ENCODE data around the gene WDR86.

Gene WDR86

DNA sequence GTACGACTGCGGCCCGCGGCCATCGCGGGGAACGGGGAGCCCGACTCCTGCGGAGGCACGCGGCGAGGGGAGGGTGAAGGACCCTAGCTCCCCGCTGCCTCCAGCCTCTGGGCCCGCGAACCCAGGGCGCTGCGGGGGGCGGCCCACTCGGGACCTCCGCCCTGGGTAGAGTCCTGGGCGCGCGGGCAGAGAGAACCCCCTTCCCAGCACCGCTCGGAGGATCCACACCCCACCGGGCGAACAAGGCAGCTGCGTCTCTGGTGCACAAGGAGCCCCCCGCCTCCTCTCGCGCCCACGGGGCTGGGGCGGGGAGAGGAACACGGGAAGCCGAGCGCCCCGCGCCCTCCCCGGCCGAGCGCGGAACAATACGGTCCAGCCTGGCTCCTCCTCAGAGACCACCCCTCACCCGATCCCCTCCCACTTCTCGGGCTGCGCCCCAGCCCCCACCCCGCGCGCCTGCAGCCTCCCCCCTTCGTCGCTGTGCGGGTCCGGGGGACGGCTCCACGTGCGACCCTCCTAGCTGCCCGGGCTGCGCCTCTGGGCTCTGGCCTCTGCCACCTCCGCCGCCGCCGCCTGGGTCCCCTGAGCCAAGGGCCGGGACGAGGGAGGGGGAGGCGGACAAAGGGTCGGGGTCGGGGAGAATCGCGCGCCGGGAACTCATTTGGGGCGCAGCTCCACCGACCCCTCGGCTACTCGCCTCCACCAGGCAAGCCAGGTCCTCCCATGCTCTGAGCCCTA, at the start of gene WDR86:
TSS of gene WDR86 (minus strand) at position 372 of the 738 bp plus-strand sequence. CDS start 449 bp downstream, outside the sequence.
- Mint-ChIP-seq H3K27me3 (ENCODE audit: low read depth) (peaks cover 61% of the 10 kb centered on the region), H3K36me3 (ENCODE audit: low read depth) (no peaks in the 10 kb centered on the region), H3K4me1 (ENCODE audit: low read depth) (peaks cover 9% of the 10 kb centered on the region), H3K27ac (no peak within 1 kb of the TSS), H3K9me3 (no peaks in the 10 kb centered on the region), H3K4me3 (peak within 1 kb of the TSS; percentile 48)
- DNase-seq (ENCODE audit: low spot score) = no peak

GRCh38 chr7:151457534-151457933, 47.7 kb upstream of the WDR86 start:
- no peak overlapping the region for H3K27ac Mint-ChIP-seq
- H3K27me3 Mint-ChIP-seq (ENCODE audit: low read depth) = peaks cover 11% of the 10 kb centered on the region
- H3K4me1 Mint-ChIP-seq (ENCODE audit: low read depth) = peaks cover 6% of the 10 kb centered on the region
- H3K4me3 Mint-ChIP-seq = no peak overlapping the region
- DNase-seq (ENCODE audit: low spot score) = no peak
- H3K36me3 Mint-ChIP-seq (ENCODE audit: low read depth) = peaks cover 3% of the 10 kb centered on the region
- H3K9me3 Mint-ChIP-seq = peaks cover 14% of the 10 kb centered on the region

GRCh38 chr7:151456782-151457181, 46.9 kb upstream of the WDR86 start:
- Mint-ChIP-seq H3K27me3 (ENCODE audit: low read depth) (peaks cover 11% of the 10 kb centered on the region), H3K27ac (no peak overlapping the region), H3K9me3 (peaks cover 6% of the 10 kb centered on the region), H3K36me3 (ENCODE audit: low read depth) (peaks cover 2% of the 10 kb centered on the region), H3K4me1 (ENCODE audit: low read depth) (peaks cover 6% of the 10 kb centered on the region), H3K4me3 (no peak overlapping the region)
- no peak for DNase-seq (ENCODE audit: low spot score)

GRCh38 chr7:151456276-151456675, 46.4 kb upstream of the WDR86 start:
- Mint-ChIP-seq H3K9me3 (peaks cover 3% of the 10 kb centered on the region), H3K27me3 (ENCODE audit: low read depth) (peaks cover 10% of the 10 kb centered on the region)

DNA sequence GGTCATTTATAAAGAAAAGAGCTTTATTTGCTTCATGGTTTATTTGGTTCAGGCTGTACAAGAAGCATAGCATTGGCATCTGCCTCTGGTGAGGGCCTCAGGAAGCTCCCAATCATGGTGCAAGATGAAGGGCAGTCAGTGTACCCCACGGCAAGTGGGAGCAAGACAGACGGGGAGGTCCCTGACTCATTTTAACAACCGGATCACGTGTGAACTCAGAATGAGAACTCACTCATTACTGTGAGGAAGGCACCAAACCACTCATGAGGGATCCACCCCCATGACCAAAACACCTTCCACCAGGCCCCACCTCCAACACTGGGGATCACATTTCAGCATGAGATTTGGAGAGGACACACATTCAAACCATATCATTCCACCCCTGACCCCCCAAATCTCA, 45.9 kb upstream of the WDR86 start:
- no peak overlapping the region for H3K27ac Mint-ChIP-seq
- peaks cover 9% of the 10 kb centered on the region for H3K27me3 Mint-ChIP-seq (ENCODE audit: low read depth)
- no peak for DNase-seq (ENCODE audit: low spot score)
- no peaks in the 10 kb centered on the region for H3K36me3 Mint-ChIP-seq (ENCODE audit: low read depth)
- H3K4me1 Mint-ChIP-seq (ENCODE audit: low read depth) = peaks cover 6% of the 10 kb centered on the region
- no peaks in the 10 kb centered on the region for H3K9me3 Mint-ChIP-seq
- H3K4me3 Mint-ChIP-seq = no peak overlapping the region

More at GRCh38 chr7:151456276-151456675, 46.4 kb upstream of the WDR86 start:
- H3K36me3 Mint-ChIP-seq (ENCODE audit: low read depth) = peaks cover 2% of the 10 kb centered on the region
- H3K4me1 Mint-ChIP-seq (ENCODE audit: low read depth) = peaks cover 6% of the 10 kb centered on the region
- H3K27ac Mint-ChIP-seq = no peak overlapping the region
- no peak overlapping the region for H3K4me3 Mint-ChIP-seq
- DNase-seq (ENCODE audit: low spot score) = no peak

- no peak for DNase-seq (ENCODE audit: low spot score)
- peaks cover 4% of the 10 kb centered on the region for H3K27me3 Mint-ChIP-seq (ENCODE audit: low read depth)
Observed at GRCh38 chr7:151454932-151455530, 45.2 kb upstream of the WDR86 start.

GRCh38 chr7:151454305-151454704, 44.5 kb upstream of the WDR86 start:
- Mint-ChIP-seq H3K27me3 (ENCODE audit: low read depth) (peaks cover 8% of the 10 kb centered on the region), H3K9me3 (no peaks in the 10 kb centered on the region), H3K36me3 (ENCODE audit: low read depth) (no peaks in the 10 kb centered on the region), H3K4me1 (ENCODE audit: low read depth) (peaks cover 11% of the 10 kb centered on the region), H3K27ac (no peak overlapping the region), H3K4me3 (no peak overlapping the region)
- DNase-seq (ENCODE audit: low spot score) = no peak

More at GRCh38 chr7:151454932-151455530, 45.2 kb upstream of the WDR86 start:
- H3K36me3 Mint-ChIP-seq (ENCODE audit: low read depth) = no peaks in the 10 kb centered on the region
- H3K9me3 Mint-ChIP-seq = no peaks in the 10 kb centered on the region
- no peak overlapping the region for H3K4me3 Mint-ChIP-seq
- H3K4me1 Mint-ChIP-seq (ENCODE audit: low read depth) = peaks cover 6% of the 10 kb centered on the region
- H3K27ac Mint-ChIP-seq = no peak overlapping the region

- H3K9me3 Mint-ChIP-seq = no peaks in the 10 kb centered on the region
- H3K27me3 Mint-ChIP-seq (ENCODE audit: low read depth) = peaks cover 8% of the 10 kb centered on the region
- H3K27ac Mint-ChIP-seq = no peak overlapping the region
- no peak overlapping the region for H3K4me3 Mint-ChIP-seq
- H3K4me1 Mint-ChIP-seq (ENCODE audit: low read depth) = peaks cover 11% of the 10 kb centered on the region
- DNase-seq (ENCODE audit: low spot score) = no peak
- H3K36me3 Mint-ChIP-seq (ENCODE audit: low read depth) = no peaks in the 10 kb centered on the region
Observed at GRCh38 chr7:151453326-151453791, 43.5 kb upstream of the WDR86 start.

GRCh38 chr7:151452680-151453325, 43.0 kb upstream of the WDR86 start:
- DNase-seq (ENCODE audit: low spot score) = no peak
- H3K9me3 Mint-ChIP-seq = no peaks in the 10 kb centered on the region
- H3K4me3 Mint-ChIP-seq = no peak overlapping the region
- no peaks in the 10 kb centered on the region for H3K36me3 Mint-ChIP-seq (ENCODE audit: low read depth)
- H3K4me1 Mint-ChIP-seq (ENCODE audit: low read depth) = peaks cover 11% of the 10 kb centered on the region
- peaks cover 7% of the 10 kb centered on the region for H3K27me3 Mint-ChIP-seq (ENCODE audit: low read depth)
- H3K27ac Mint-ChIP-seq = no peak overlapping the region

DNA sequence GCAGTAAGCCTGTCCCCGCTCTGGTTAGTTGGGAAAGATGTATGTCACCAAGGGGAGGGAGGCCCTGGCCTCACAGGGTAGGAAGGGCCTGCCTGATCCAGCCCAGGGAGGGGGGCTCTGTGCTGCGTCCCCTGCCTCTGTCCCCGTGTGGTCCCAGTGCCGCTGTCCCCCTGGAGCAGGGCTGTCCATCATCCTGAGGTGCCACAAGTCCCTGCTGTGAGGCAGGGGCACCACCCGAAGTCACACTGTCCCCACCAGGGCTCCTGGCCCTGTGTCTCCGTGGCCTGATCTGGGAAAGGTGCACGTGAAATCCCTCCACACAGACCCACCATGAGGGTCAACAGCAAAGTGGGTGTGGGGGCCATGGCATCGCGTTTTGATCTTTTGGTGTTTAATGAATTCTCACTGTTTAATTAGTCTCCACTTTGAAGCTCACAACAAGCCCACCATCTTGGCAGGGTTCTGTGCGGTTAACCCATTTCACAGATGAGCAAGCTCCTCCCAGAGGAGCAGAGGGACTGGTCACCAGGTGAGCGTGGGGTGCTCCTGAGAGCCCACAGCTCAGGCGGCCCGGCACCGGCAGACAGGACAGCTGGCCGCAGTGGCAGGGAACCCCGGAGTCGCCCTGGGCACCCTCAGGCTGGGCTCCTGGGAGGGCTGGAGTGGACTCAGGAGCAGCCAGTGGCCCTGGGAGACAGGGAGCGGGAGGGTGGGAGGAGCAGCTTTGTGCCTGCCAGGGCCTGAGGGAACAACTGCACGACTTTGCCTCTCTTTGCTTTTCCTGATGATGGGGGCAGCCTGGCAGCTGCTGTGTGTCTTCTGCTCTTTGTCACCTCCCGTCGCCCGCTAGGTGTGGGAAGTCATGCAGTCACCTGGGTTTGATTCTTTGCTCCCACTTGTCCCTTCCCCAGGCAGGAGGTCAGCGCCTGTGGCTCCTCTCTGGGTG, 42.1 kb upstream of the WDR86 start:
- H3K36me3 Mint-ChIP-seq (ENCODE audit: low read depth) = no peaks in the 10 kb centered on the region
- no peaks in the 10 kb centered on the region for H3K9me3 Mint-ChIP-seq
- peaks cover 6% of the 10 kb centered on the region for H3K27me3 Mint-ChIP-seq (ENCODE audit: low read depth)
- DNase-seq (ENCODE audit: low spot score) = no peak
- peaks cover 9% of the 10 kb centered on the region for H3K4me1 Mint-ChIP-seq (ENCODE audit: low read depth)
- no peak overlapping the region for H3K4me3 Mint-ChIP-seq
- H3K27ac Mint-ChIP-seq = no peak overlapping the region

GRCh38 chr7:151451156-151451555, 41.3 kb upstream of the WDR86 start:
- H3K27ac Mint-ChIP-seq = no peak overlapping the region

GRCh38 chr7:151449990-151450389, 40.2 kb upstream of the WDR86 start:
- no peak for DNase-seq (ENCODE audit: low spot score)
- no peak overlapping the region for H3K27ac Mint-ChIP-seq
- H3K9me3 Mint-ChIP-seq = no peaks in the 10 kb centered on the region
- peaks cover 6% of the 10 kb centered on the region for H3K27me3 Mint-ChIP-seq (ENCODE audit: low read depth)
- H3K4me3 Mint-ChIP-seq = no peak overlapping the region
- no peaks in the 10 kb centered on the region for H3K36me3 Mint-ChIP-seq (ENCODE audit: low read depth)
- peaks cover 7% of the 10 kb centered on the region for H3K4me1 Mint-ChIP-seq (ENCODE audit: low read depth)

More at GRCh38 chr7:151451156-151451555, 41.3 kb upstream of the WDR86 start:
- H3K9me3 Mint-ChIP-seq = no peaks in the 10 kb centered on the region
- peaks cover 9% of the 10 kb centered on the region for H3K4me1 Mint-ChIP-seq (ENCODE audit: low read depth)
- no peaks in the 10 kb centered on the region for H3K36me3 Mint-ChIP-seq (ENCODE audit: low read depth)
- H3K4me3 Mint-ChIP-seq = no peak overlapping the region
- DNase-seq (ENCODE audit: low spot score) = no peak
- H3K27me3 Mint-ChIP-seq (ENCODE audit: low read depth) = peaks cover 6% of the 10 kb centered on the region

Data from T-helper 2 cell treated with Interferon-gamma antibody and Interleukin-4, amounts not matched to agents 5 μg/mL and 100 μg/mL, for 36 hours (primary cell).